DND-41 (cell line): ENCODE measurements around the gene TRIM72.

ENCODE experiments used
- ATAC-seq: fragments of 200-7000 bp; cut with Tn5 transposase; 3 replicates; pipeline ENCODE4 v1.9.1; 2021; ENCODE audit warnings: low read depth; ENCODE audit not compliant: insufficient read depth
- DNase-seq: peaks from one replicate; pipeline ENCODE4 v3.0.0-alpha.2; 2020
- H2AFZ ChIP-seq: 2 replicates; pipeline ENCODE4 v1.6.0; 2012; ENCODE audit warnings: low read depth, low read length
- H3K27ac ChIP-seq: 2 replicates; pipeline ENCODE4 v1.5.1; 2012; ENCODE audit warnings: low read length, inconsistent platforms
- H3K27me3 ChIP-seq: fragments of 200-600 bp; sonication (generic); 2 replicates; pipeline ENCODE4 v1.6.0; 2012; ENCODE audit warnings: low read length, mild to moderate bottlenecking, inconsistent platforms; ENCODE audit not compliant: insufficient read depth, poor library complexity
- H3K36me3 ChIP-seq: 2 replicates; pipeline ENCODE4 v1.5.1; 2012; ENCODE audit warnings: low read length, inconsistent platforms; ENCODE audit not compliant: insufficient read depth
- H3K4me1 ChIP-seq: 2 replicates; pipeline ENCODE4 v1.5.1; 2012; ENCODE audit warnings: mild to moderate bottlenecking, low read length; ENCODE audit not compliant: insufficient read depth
- H3K4me2 ChIP-seq: 2 replicates; pipeline ENCODE4 v1.6.0; 2012; ENCODE audit warnings: mild to moderate bottlenecking, moderate library complexity, low read length, inconsistent platforms; ENCODE audit not compliant: insufficient read depth
- H3K4me3 ChIP-seq, 2 experiments: fragments of 200-600 bp in 1 of 2; shearing (Covaris generic) in 1 of 2; 2 replicates each; pipeline ENCODE4 v1.5.1; 2012 to 2016; ENCODE audit warnings: inconsistent platforms in 2 of 2, low read length in 2 of 2, mild to moderate bottlenecking in 2 of 2, low read depth in 1 of 2, moderate library complexity in 1 of 2
- H3K79me2 ChIP-seq: 2 replicates; pipeline ENCODE4 v1.6.0; 2012; ENCODE audit warnings: low read length, inconsistent platforms; ENCODE audit not compliant: insufficient read depth
- H3K9ac ChIP-seq: 2 replicates; pipeline ENCODE4 v1.6.0; 2012; ENCODE audit warnings: low read depth, mild to moderate bottlenecking, inconsistent platforms, low read length, moderate library complexity
- H3K9me3 ChIP-seq: 2 replicates; pipeline ENCODE4 v1.5.1; 2012; ENCODE audit warnings: low read length, moderate library complexity, mild to moderate bottlenecking, inconsistent platforms; ENCODE audit not compliant: insufficient read depth, severe bottlenecking
- H4K20me1 ChIP-seq: 2 replicates; pipeline ENCODE4 v1.6.0; 2012; ENCODE audit warnings: low read length; ENCODE audit not compliant: insufficient read depth
- CTCF ChIP-seq: IDR thresholded peaks from 2 replicates; pipeline ENCODE4 v1.5.1; 2012; ENCODE audit warnings: borderline replicate concordance, low read length, moderate library complexity, mild to moderate bottlenecking; ENCODE audit not compliant: poor library complexity, severe bottlenecking; ENCODE audit errors: extremely low read depth
- EZH2 ChIP-seq: IDR thresholded peaks from 3 replicates; pipeline ENCODE4 v1.6.1; 2012; ENCODE audit warnings: borderline replicate concordance, low read depth, mild to moderate bottlenecking, moderate library complexity, low read length, inconsistent platforms; ENCODE audit not compliant: severe bottlenecking

Gene TRIM72

DNA sequence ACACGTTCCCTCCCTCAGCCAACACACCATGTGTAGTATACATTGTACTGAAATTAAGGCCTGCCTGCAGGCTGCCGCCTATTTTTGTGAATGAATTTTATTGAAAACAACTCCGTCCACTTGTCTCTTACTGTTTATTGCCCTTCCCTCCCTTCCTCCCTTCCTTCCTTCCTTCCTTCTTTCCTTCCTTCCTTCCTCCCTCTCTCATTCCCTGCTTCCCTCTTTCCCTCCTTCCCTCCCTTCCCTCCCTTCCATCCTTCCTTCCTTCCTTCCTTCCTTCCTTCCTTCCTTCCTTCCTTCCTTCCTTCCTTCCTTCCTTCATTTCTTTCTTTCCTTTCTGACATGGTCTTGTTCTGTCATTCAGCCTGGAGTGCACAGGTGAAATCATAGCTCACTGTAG, 48.2 kb downstream of the TRIM72 start:
- no peaks in the 10 kb centered on the region for H3K79me2 ChIP-seq
- H4K20me1 ChIP-seq = no peaks in the 10 kb centered on the region
- no peak overlapping the region for H2AFZ ChIP-seq
- no peak for ATAC-seq
- no peaks in the 10 kb centered on the region for H3K4me1 ChIP-seq
- no peaks in the 10 kb centered on the region for H3K9me3 ChIP-seq
- TF ChIP-seq EZH2 (no peak), CTCF (no peak)
- H3K27ac ChIP-seq = no peak overlapping the region
- no peak overlapping the region for H3K4me3 ChIP-seq
- H3K27me3 ChIP-seq = no peaks in the 10 kb centered on the region
- no peaks in the 10 kb centered on the region for H3K36me3 ChIP-seq
- no peak overlapping the region for H3K4me2 ChIP-seq
- no peak for DNase-seq
- H3K9ac ChIP-seq = no peak overlapping the region

- Histone ChIP-seq H3K27me3 (no peaks in the 10 kb centered on the region), H3K9ac (no peak overlapping the region), H4K20me1 (no peaks in the 10 kb centered on the region), H3K27ac (no peak overlapping the region), H3K79me2 (no peaks in the 10 kb centered on the region), H3K4me3 (no peak overlapping the region), H3K4me1 (no peaks in the 10 kb centered on the region), H3K9me3 (no peaks in the 10 kb centered on the region), H3K36me3 (no peaks in the 10 kb centered on the region), H2AFZ (no peak overlapping the region), H3K4me2 (no peak overlapping the region)
- TF ChIP-seq EZH2 (no peak), CTCF (no peak)
- DNase-seq (no peak), ATAC-seq (no peak)
Measured at GRCh38 chr16:31265329-31266245, 51.7 kb downstream of the TRIM72 start.

DNA sequence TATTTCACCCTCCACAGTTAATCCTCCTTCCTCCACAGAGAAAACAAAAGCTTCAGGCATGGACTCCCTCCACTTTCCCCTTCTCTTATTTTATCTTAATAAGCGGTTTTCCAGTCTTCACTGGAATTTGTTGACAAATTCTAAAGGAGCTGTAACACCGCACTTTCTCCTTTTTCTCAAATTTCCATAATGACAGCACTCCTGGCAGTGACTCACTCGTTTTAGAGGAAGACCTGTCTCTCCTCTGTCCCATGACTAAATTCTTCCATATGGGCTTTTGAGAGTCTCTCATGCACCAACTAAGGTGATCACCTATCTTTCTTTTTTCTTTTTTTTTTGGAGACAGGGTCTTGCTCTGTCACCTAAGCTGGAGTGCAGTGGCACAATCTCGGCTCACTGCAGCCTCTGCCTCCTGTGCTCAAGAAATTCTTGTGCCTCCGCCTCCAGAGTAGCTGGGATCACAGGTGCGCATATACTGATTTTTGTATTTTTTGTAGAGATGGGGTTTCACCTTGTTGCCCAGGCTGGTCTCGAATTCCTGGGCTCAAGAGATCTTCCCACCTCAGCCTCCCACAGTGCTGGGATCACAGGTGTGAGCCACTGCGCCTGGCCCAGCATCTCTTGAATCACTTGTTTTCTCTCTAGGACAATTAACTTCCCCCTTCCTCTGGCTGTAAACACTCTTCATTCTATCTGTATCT, 53.6 kb downstream of the TRIM72 start:
- no peaks in the 10 kb centered on the region for H3K27me3 ChIP-seq
- no peaks in the 10 kb centered on the region for H4K20me1 ChIP-seq
- no peaks in the 10 kb centered on the region for H3K36me3 ChIP-seq
- no peaks in the 10 kb centered on the region for H3K79me2 ChIP-seq
- H3K4me2 ChIP-seq = no peak overlapping the region
- no peak overlapping the region for H2AFZ ChIP-seq
- no peak for ATAC-seq
- no peak overlapping the region for H3K9ac ChIP-seq
- H3K9me3 ChIP-seq = no peaks in the 10 kb centered on the region
- TF ChIP-seq CTCF (no peak), EZH2 (no peak)
- no peak overlapping the region for H3K4me3 ChIP-seq
- H3K27ac ChIP-seq = no peak overlapping the region
- H3K4me1 ChIP-seq = no peaks in the 10 kb centered on the region
- DNase-seq = no peak
